Stomach (tissue), 9 donors: ENCODE measurements around the gene TRIM37. TPM values are rescaled to one million over a fixed set of nuclear protein-coding genes. Genes with fewer than 3 reads are reported as not detected.

Experiments used
- DNase-seq, 2 donors: peaks; one replicate each; pipeline versions ENCODE4 v3.0.0 to v3.0.0-alpha.2; 2013 to 2019
- H3K27ac ChIP-seq, 5 donors: fragments of 200-600 bp in 4 of 5; sonication (generic) in 4 of 5; one replicate each; pipeline ENCODE4 v1.5.1; 2013 to 2019; ENCODE audit warnings: mild to moderate bottlenecking in 1 of 5, moderate library complexity in 1 of 5
- H3K27me3 ChIP-seq, 3 donors: fragments of 200-600 bp; sonication (generic); one replicate each; pipeline ENCODE4 v1.5.1; 2017 to 2019; ENCODE audit warnings: mixed run types in 1 of 3
- H3K36me3 ChIP-seq, 4 donors: fragments of 200-600 bp; sonication (generic); 1 replicate in 3 of 4; 2 replicates in 1 of 4; pipeline ENCODE4 v1.5.1; 2016 to 2019
- H3K4me1 ChIP-seq, 4 donors: fragments of 200-600 bp; sonication (generic); one replicate each; pipeline ENCODE4 v1.5.1; 2016 to 2019
- H3K4me3 ChIP-seq, 4 donors: fragments of 200-600 bp; sonication (generic) in 3 of 4; one replicate each; pipeline ENCODE4 v1.5.1; 2016 to 2019; ENCODE audit warnings: mild to moderate bottlenecking in 1 of 4
- H3K9me3 ChIP-seq, 4 donors: fragments of 200-600 bp; sonication (generic); one replicate each; pipeline ENCODE4 v1.5.1; 2016 to 2019
- EP300 ChIP-seq: sonication (generic); formaldehyde crosslinking; IDR thresholded peaks from one replicate; pipeline ENCODE4 v1.6.1; 2017; ENCODE audit warnings: antibody characterized with exemption
- POLR2A ChIP-seq, 4 donors: fragments of 450-650 bp; IDR thresholded peaks; one replicate each; pipeline ENCODE4 v1.6.1; 2016; ENCODE audit warnings: antibody characterized with exemption in 4 of 4, control low read depth in 2 of 4, mild to moderate bottlenecking in 1 of 4, moderate library complexity in 1 of 4
- POLR2AphosphoS5 ChIP-seq, 3 donors: sonication (generic); formaldehyde crosslinking; IDR thresholded peaks; one replicate each; pipeline ENCODE4 v1.6.1; 2016; ENCODE audit warnings: antibody characterized with exemption in 3 of 3
- WGBS, 5 donors: extraction: QIAGEN DNeasy Blood & Tissue Kit in 3 of 5; methylation state at CpG; one replicate each; pipeline versions ENCODE4 v1.1.5 to v1.1.7; 2013 to 2018; 5-methylcytosine and 5-hydroxymethylcytosine counted together
- intact Hi-C: fragments of 100-400 bp; cut with DNase I; formaldehyde crosslinking; loops from one replicate; pipeline ENCODE4 v1.15.1; 2023; ENCODE audit warnings: low total_unique reads
- polyA plus RNA-seq, 3 donors: library from polyadenylated mRNA; stranded (reverse); fragments of 200-250 nt; gene quantifications; one replicate each; pipeline ENCODE4 v1.2.3, GENCODE V29; 2013
- total RNA-seq, 5 donors: library from RNA; depleted of rRNA; stranded (reverse); fragments of >200 nt; gene quantifications; one replicate each; pipeline versions ENCODE4 v1.1.0 to v1.2.3, GENCODE V29; 2014 to 2016
- TF ChIP-seq, protein P1 (sequence below), 7 experiments: fragments of 450-650 bp in 4 of 7; fragments of 200-600 bp in 3 of 7; sonication (generic) in 3 of 7; IDR thresholded peaks; one replicate each; pipeline ENCODE4 v1.5.1; 2016 to 2019; ENCODE audit warnings: antibody characterized with exemption in 7 of 7, control low read depth in 2 of 7, mild to moderate bottlenecking in 1 of 7
- donor health status: healthy with polysubstance abuse.
- donor health status: Bipolar disorder and iron deficiency.
- donor health status: healthy.

TRIM37 gene
- total and polyA plus RNA-seq, 8 donors = 4.9 to 68.7 (median 29.0) TPM

DNA sequence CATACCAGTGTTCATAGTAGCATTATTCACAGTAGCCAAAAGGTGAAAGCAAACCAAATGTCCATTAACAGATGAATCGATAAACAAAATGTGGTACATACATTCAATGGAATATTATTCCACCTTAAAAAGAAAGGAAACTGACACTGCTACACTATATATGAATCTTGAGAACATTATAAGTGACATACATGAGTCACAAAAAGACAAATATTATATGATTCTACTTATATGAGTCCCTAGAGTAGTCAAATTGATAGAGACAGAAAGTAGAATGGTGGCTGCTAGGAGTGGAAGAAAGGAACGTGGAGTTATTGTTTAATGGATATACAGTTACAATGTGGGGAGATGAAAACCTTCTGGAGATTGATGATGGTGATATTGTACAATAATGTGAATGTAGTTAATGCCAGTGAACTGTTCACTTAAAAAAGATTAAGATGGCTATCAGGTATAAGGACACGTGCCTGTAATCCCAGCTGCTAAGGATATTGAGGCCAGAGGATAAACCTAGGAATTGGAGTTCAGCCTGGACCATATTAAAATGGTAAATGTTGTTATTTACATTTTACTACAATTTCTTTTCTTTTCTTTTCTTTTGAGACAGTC, 20.2 kb upstream of the TRIM37 start:
- H3K36me3 ChIP-seq = peaks cover 0 to 35% (median 26%) of the 10 kb centered on the region in 4 donors

DNA sequence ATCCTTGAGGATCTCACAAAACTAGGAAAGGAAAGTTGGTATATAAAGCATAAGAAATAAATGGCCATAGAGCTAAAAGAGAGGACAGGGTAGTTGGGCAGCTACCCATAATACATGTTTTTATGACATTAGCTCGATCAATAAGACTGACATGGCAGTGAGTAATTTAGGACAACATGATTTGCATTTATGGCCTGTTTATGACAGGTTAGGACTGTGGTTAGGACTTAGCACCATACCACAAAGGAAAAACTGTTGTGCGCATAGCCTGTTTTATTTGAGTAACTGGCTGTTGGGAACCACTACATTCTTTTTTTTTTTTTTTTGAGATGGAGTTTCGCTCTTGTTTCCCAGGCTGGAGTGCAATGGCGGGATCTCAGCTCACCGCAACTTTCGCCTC, 18.0 kb upstream of the TRIM37 start:
- 90 to 99% (median 96%) methylated on average over 6 of the region's 6 CpGs for WGBS, 5 donors
- Histone ChIP-seq H3K4me1 (no peaks in the 10 kb centered on the region), H3K27me3 (no peaks in the 10 kb centered on the region), H3K9me3 (no peaks in the 10 kb centered on the region), H3K4me3 (no peak overlapping the region), H3K36me3 (peaks cover 11 to 48% (median 36%) of the 10 kb centered on the region in 4 donors), H3K27ac (no peak overlapping the region)
- intact Hi-C loops = no loop called here
- no peak for TF ChIP-seq EP300
- TF ChIP-seq POLR2AphosphoS5 (IDR thresholded peaks at IDR 0.05) = no peak
- no peak for TF ChIP-seq POLR2A (IDR thresholded peaks at IDR 0.05)
- TF ChIP-seq, protein P1, sequence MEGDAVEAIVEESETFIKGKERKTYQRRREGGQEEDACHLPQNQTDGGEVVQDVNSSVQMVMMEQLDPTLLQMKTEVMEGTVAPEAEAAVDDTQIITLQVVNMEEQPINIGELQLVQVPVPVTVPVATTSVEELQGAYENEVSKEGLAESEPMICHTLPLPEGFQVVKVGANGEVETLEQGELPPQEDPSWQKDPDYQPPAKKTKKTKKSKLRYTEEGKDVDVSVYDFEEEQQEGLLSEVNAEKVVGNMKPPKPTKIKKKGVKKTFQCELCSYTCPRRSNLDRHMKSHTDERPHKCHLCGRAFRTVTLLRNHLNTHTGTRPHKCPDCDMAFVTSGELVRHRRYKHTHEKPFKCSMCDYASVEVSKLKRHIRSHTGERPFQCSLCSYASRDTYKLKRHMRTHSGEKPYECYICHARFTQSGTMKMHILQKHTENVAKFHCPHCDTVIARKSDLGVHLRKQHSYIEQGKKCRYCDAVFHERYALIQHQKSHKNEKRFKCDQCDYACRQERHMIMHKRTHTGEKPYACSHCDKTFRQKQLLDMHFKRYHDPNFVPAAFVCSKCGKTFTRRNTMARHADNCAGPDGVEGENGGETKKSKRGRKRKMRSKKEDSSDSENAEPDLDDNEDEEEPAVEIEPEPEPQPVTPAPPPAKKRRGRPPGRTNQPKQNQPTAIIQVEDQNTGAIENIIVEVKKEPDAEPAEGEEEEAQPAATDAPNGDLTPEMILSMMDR (IDR thresholded peaks at IDR 0.05) = no peak
- no peak for DNase-seq

More for the DNA sequence above, 20.2 kb upstream of the TRIM37 start:
- H3K4me3 ChIP-seq = no peak overlapping the region
- intact Hi-C loops = no loop called here
- H3K4me1 ChIP-seq = no peaks in the 10 kb centered on the region
- no peaks in the 10 kb centered on the region for H3K9me3 ChIP-seq
- H3K27me3 ChIP-seq = no peaks in the 10 kb centered on the region
- H3K27ac ChIP-seq = no peak overlapping the region
- no peak for DNase-seq
- TF ChIP-seq POLR2AphosphoS5 (IDR thresholded peaks at IDR 0.05) = no peak
- no peak for TF ChIP-seq EP300
- TF ChIP-seq POLR2A (IDR thresholded peaks at IDR 0.05) = no peak
- TF ChIP-seq, protein P1 (IDR thresholded peaks at IDR 0.05) = no peak
- WGBS, 5 donors = 59 to 89% (median 64%) methylated on average over 3 of the region's 3 CpGs

DNA sequence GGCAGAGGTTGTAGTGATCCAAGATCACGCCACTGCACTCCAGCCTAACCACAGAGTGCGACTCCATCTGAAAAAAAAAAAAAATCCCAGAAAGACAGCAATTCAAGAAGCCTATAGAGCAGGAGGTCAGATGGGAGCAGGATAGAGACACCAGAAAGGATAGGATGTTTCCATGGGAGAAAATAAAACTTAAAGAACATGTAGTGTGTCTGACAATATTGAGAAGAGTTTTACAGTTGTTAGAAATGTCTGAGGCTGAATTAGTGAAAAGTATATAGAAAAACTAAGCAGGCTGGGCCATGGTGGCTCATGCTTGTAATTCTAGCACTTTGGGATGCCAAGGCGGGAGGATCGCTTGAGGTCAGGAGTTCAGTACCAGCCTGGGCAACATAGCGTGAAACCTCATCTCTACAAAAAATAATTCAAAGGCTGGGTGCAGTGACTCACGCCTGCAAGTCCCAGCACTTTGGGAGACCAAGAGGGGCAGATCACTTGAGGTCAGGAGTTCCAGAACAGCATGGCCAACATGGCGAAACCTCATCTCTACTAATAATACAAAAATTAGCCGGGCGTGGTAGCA, 15.3 kb upstream of the TRIM37 start:
- Histone ChIP-seq H3K9me3 (no peaks in the 10 kb centered on the region), H3K27ac (no peak overlapping the region), H3K36me3 (peaks cover 11 to 49% (median 38%) of the 10 kb centered on the region in 4 donors), H3K4me3 (no peak overlapping the region), H3K4me1 (no peaks in the 10 kb centered on the region), H3K27me3 (no peaks in the 10 kb centered on the region)
- TF ChIP-seq POLR2AphosphoS5 (IDR thresholded peaks at IDR 0.05) (no peak), EP300 (no peak), POLR2A (IDR thresholded peaks at IDR 0.05) (no peak)
- TF ChIP-seq, protein P1 (IDR thresholded peaks at IDR 0.05) = no peak
- no peak for DNase-seq
- intact Hi-C loops = no loop called here
- WGBS, 5 donors = 89 to 99% (median 98%) methylated on average over 9 of the region's 9 CpGs

DNA sequence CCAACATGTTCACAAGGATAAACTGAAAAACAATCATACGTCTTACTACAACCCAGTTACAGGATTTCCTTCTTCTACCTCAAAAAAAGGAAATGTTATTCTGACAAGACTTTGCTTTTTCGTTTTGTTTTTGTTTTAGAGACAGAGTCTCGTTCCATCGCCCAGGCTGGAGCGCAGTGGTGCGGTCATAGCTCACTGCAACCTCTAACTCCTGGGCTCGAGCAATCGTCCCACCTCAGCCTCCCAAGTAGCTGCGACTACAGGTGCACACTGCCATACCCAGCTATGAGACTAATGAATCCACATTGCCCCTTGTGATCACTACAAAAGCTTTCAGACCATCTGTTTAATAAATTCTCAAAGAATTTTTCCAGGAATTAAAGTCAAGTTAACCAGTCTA, 8.8 kb upstream of the TRIM37 start:
- intact Hi-C loops = no loop called here
- WGBS, 5 donors = 94 to 99% (median 95%) methylated on average over 9 of the region's 9 CpGs
- TF ChIP-seq POLR2A (IDR thresholded peaks at IDR 0.05) = no peak

DNA sequence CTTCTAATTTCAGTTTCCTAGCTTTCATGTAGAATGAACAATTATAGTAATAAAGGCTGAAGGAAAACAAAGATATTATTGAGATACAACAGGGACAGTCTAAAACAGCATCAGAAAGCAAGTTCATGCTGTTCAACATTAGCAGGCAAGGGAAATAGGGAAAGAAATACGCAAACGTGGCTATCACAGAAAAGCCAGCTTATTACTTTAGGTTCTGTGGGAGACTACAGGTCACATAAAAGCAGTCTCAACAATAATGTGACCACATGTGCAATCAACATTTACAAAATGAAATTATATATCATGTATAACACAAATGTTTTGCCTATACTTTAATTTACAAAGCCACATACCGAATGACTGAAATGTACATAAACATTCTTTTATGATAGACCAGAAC, 4.9 kb upstream of the TRIM37 start:
- Histone ChIP-seq H3K27ac (no peak overlapping the region), H3K9me3 (no peaks in the 10 kb centered on the region), H3K4me3 (no peak overlapping the region), H3K27me3 (no peaks in the 10 kb centered on the region), H3K36me3 (peaks cover 4 to 31% (median 21%) of the 10 kb centered on the region in 4 donors), H3K4me1 (peaks cover 6 to 22% (median 14%) of the 10 kb centered on the region in 4 donors)
- WGBS, 5 donors = 80 to 90% (median 87%) methylated on average over 3 of the region's 3 CpGs
- no peak for DNase-seq
- intact Hi-C loops = no loop called here
- no peak for TF ChIP-seq POLR2A (IDR thresholded peaks at IDR 0.05)
- TF ChIP-seq EP300 = no peak
- no peak for TF ChIP-seq POLR2AphosphoS5 (IDR thresholded peaks at IDR 0.05)
- TF ChIP-seq, protein P1 (IDR thresholded peaks at IDR 0.05) = no peak

More for the DNA sequence above, 8.8 kb upstream of the TRIM37 start:
- H3K4me3 ChIP-seq = no peak overlapping the region
- H3K27ac ChIP-seq = no peak overlapping the region
- H3K27me3 ChIP-seq = no peaks in the 10 kb centered on the region
- no peaks in the 10 kb centered on the region for H3K4me1 ChIP-seq
- H3K36me3 ChIP-seq = peaks cover 11 to 56% (median 43%) of the 10 kb centered on the region in 4 donors
- H3K9me3 ChIP-seq = no peaks in the 10 kb centered on the region
- DNase-seq = no peak
